ENCODE results near the gene CERT1. TPM values are rescaled to one million over a fixed set of nuclear protein-coding genes. Genes with fewer than 3 reads are reported as not detected.

The CERT1 gene
- total RNA-seq, 1 donor from 2014 or later = 36.4 TPM

DNA sequence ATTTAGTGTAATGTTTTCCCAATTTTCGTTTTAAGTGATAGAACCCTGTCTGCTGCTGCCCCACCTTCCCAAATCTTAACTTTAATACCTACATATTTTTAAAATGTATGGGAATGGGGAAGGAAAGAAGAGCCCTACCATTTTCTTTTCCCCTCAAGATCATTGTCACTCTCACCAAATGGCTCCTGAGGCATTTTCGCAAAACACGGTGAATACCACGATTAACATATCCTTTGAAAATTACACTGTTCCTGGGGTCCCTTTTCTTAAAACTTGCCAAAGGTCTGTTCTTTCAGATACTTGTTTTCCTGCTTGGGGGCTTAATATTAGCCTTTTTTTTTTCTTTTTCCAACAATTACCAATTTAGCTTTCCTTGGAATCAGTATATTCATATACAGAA is 36.1 kb downstream of the CERT1 start:
- intact Hi-C loops (cut with micrococcal nuclease) = no loop called here

DNA sequence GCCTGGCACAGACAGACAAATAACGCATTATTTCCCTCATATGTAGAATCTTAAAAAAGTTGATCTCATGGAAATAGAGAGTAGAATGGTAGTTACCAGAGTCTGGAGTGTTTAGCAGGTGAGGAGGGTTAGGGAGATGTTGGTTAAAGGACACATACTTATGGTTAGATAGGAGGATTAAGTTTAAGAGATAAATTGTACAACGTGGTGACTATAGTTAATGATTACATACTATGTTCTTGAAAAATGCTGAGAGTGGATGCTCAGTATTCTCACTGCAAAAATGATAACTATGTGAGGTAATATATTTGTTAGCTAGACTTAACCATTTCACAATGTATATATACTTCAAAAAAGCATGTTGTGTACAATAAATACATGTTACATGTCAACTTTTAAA is 38.0 kb downstream of the CERT1 start:
- intact Hi-C loops (cut with micrococcal nuclease) = no loop called here

DNA sequence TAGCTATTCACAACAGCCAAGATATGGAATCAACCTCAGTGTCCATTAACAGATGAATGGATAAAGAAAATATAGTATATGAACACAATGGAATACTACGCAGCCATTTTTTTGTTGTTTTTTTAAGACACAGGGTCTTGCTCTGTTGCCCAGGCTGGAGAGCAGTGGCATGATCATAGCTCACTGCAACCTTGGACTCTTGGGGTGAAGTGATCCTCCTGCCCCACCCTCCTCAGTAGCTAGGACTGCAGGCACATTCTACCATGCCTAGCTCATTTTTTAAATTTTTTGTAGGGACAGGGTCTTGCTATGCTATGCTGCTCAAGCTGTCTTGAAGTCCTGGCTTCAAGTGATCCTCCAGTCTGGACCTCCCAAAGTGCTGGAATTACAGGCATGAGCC is 38.5 kb downstream of the CERT1 start:
- intact Hi-C loops (cut with micrococcal nuclease) = no loop called here

DNA sequence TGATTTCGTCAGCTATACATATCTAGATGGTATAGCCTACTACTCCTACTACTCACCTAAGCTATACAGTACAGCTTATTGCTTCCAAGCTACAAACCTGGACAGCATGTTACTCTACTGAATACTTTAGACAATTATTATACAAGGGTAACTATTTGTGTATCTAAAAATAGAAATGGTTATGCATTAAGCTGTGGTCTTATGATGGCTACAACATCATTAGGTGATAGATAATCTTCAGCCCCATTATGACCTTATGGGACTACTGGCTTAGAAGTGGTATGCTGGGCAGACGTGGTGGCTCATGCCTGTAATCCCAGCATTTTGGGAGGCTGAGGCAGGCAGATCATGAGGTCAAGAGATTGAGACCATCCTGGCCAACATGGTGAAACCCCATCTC is 40.2 kb downstream of the CERT1 start:
- intact Hi-C loops (cut with micrococcal nuclease) = no loop called here

DNA sequence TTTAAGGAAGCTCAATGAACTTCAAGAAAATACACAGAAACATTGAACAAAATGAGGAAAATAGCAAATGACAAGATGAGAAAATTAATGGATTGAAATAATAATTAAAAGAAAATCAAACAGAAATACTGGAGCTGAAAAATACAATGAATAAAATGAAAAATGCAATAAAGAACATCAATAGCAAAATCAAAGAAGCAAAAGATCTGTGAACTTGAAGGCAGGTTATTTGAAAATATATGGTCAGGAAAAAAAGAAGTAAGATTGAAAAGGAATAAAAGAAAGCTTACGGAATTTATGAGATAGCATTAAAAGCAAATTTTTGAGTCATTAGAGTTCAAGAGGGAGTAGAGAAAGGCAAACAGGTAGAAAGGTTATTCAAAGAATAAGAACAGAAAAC is 42.4 kb downstream of the CERT1 start:
- intact Hi-C loops (cut with micrococcal nuclease) = no loop called here

DNA sequence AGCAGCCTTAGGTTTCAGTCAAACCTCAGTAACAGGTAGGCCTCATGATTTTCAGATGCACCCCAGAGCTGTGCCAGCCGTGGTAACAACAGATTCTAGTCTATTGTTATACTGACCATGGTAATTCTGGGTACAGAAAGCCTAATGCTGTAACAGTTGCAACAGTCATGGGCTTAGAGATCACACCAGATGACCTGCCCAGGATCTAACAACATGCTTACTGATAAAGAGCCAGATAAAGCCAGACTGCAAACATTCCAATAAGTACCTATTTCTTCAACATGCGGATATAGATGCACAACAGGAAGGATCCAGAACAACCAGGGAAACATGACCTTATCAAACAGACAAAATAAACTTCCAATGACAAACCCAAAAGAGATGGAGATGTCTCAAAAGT is 42.8 kb downstream of the CERT1 start:
- intact Hi-C loops (cut with micrococcal nuclease) = no loop called here

DNA sequence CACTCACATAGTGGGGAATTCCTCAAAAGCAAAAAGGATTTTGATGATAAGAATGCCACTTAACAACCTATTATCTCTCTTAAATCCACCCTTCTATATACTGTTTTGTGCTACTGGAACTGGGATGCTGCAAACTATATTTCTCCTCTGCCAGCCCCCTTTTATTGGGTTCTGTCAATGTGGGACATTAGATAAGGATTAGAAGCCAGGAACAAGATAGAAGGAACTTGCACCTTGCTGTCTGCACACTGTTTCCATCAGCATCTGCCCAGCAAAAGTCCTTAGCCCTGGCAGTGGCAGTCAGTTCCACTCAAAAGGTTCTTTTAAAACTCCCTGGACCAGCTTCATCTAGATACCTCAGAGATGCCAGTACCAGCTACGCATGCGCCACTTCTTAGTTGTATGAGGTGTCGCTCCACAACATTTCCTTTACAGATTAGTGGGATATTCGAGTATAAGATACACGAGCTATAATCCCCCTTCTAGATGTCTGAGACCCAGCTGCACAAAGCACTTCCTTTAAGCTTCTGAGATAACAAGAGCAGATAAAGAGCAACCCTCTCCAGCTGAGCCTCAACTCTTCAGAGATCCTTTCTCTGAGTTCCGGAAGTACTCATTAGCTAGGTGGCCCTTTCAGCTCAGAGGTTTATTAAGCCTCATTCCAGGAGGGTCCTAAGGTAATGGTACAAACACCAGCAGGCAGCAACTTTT is 45.3 kb downstream of the CERT1 start:
- intact Hi-C loops (cut with micrococcal nuclease) = no loop called here

DNA sequence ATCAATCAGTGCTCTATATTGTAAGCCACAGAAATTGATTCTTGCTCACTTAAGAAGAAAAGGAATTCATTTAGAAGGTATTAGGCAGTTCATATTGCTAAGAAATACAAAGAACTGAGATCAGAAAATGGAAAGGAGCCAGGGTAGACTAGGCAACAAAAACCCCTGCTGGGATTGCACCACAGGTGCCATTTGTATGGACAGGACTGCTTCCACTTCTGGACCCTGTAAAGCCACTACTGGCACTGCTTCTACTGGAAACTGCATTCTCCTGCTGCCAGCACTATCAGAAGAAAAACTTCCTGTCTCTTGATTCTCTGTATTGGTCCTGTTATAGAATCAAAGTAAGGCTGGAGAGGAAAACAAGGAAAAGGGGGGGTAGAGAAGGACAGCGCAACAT is 45.9 kb downstream of the CERT1 start:
- intact Hi-C loops (cut with micrococcal nuclease) = no loop called here

DNA sequence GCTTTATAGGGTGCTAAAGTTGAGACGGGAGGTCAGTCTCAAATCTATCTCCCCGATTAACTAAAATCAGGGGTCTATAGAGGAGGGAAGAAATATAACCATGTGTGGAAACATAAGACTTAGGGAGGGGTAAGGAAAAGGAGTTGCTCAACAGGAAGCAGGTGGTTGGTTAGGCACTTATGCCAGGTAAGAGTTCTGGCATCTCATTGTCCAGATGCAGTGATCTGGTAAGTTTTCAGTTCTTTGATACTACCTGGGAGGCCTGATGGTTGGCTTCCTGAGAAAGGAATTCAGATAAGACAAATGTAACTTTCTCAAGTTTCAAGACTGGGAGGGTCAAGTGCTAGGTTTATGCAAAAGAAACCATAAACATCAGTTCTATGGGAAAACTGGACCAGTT is 47.7 kb downstream of the CERT1 start:
- intact Hi-C loops (cut with micrococcal nuclease) = no loop called here

DNA sequence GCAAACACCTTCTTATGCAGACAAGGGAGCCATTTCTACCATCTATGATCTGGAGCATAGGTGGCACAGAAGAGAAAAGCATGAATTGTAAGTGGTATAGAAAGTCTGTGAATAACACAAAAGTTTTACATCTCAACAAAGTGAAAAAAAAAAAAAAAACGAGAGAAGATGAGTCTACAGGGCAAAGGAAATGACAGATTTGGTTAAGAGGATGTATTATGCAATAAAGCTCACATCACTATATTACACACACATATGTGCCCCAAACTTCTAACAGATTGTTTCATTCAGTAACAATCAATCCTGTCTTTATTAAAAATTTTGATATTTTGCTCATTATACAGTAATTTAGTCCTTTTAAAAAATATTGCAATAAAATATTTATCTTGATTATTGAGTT is 49.8 kb downstream of the CERT1 start:
- intact Hi-C loops (cut with micrococcal nuclease) = no loop called here

DNA sequence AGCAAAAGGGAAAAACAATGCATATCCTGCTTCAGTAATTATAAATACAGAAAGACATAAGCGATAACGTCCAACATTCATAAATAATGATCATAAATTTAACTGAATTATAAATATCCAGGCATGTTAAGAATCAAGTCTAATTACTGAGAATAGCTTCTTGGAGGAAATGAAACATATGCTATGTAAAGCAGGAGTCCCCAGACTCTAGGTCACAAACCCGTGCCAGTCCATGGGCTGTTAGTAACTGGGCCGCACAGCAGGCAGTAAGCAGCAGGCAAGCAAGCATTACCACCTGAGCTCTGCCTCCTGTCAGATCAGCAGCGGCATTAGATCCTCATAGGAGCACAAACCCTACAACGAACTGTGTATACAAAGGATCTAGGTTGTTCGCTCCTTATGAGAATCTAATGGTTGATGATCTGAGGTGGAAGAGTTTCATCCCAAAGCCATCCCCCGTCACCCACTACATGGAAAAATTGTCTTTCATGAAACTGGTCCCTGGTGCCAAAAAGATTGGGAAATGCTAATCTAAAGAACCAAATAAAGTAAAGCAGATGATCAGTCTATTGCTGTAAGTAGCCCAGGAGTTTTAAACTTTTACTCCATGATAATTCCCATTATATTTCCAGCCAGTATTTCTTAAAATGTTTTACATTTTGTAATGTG is 50.4 kb downstream of the CERT1 start:
- intact Hi-C loops (cut with micrococcal nuclease) = no loop called here

DNA sequence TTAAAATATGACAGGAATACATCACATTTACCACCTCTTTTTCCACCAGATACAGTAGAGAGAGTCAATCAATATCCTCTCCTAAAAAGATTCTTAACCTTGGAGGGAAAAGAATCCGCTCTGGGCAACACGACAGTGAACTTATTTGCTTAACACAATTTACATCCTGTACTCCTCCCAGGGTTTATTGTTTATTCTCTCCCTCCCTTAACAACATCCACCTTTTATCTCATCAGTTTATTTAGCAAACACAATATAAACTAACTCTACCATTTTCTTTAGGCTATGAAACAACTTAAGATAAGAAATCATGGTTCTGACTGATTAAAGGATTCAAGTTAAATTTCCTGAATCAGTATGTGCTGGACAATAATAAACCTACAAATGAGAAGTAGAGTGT is 50.9 kb downstream of the CERT1 start:
- intact Hi-C loops (cut with micrococcal nuclease) = no loop called here

DNA sequence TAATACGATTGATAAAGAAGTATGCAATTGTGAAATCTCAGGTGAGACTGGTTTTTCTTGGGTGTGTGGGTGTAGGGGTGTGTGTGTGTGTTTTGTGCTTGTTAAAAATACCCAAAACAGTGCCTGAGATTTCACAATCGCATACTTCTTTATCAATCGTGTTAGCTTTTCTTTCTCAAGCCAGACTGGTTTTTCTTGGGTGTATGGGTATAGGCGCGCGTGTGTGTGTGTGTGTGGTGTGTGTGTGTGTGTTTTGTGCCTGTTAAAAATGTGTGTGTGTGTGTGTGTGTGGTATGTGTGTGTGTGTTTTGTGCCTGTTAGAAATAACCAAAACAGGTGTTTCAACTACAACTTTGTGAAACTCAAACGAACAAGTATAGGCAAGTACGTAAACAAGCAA is 53.7 kb downstream of the CERT1 start:
- intact Hi-C loops (cut with micrococcal nuclease) = no loop called here

DNA sequence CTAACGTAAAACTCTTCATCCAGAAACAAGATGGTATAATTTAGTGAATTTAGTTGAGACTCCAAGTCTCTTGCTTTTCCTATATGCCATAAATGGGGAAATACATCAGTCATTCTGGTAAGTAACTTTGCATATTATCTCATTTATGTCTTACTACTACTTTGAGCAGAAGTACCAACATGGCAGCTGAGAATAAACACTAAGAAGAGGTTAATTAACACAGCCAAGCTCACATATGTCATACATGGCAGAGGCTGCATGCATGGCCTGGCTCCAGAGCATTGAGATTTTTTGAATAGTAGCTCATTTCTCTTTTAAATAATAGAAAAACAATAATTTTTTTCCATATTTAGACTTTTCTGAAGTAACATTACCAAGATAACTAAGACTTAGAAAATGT is 54.3 kb downstream of the CERT1 start:
- intact Hi-C loops (cut with micrococcal nuclease) = no loop called here

DNA sequence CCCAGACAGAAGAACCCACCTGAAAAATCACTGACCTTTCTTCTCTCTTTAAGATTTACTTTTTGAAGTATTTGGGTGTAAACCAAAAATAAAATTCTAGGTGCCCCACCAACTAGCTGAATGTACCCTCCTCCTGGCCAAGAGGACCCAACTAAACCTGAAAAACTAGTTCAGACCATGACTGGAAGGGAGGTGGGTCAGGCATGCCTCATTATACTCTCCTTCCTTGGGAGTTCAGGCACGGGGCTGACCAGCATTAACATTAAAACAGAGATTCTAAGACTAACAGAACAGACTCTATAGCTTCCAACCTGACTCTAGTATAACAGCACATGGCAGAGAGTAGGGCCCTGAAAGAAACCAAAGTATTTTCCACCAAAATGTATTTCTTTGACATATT is 61.4 kb downstream of the CERT1 start:
- intact Hi-C loops (cut with micrococcal nuclease) = no loop called here

DNA sequence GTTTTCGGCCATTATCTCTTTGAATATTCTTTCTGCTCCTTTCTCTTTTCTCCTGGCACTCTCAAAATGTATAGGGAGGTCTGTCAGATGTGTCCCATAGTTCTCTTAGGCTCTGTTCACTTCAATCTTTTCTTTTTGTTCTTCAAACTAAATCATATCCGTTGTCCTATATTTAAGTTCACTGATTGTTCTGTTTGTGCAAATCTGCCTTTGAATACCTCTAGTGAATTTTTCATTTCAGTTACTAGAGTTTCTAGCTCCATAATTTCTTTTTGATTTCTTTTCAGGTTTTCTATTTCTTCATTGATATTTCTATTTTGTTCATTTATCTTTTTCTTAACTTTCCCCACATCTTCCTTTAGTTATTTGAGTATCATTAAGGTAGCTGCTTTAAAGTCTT is 65.4 kb downstream of the CERT1 start:
- intact Hi-C loops (cut with micrococcal nuclease) = no loop called here

DNA sequence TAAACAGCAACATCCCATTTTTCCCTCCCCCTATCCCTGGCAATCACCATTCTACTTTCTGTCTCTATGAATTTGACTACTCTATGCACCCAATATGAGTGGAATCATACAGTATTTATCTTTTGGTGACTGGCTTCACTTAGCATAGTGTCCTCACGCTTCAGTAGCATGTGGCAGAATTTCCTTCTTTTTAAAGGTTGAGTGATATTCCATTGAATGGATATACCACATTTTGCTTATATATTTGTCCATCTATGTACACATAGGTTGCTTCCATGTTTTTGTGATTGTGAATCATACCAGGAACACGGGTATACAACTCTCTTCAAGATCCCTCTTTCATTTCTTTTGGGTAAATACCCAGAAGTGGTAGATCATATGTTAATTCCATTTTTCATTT is 69.9 kb downstream of the CERT1 start:
- intact Hi-C loops (cut with micrococcal nuclease) = no loop called here

DNA sequence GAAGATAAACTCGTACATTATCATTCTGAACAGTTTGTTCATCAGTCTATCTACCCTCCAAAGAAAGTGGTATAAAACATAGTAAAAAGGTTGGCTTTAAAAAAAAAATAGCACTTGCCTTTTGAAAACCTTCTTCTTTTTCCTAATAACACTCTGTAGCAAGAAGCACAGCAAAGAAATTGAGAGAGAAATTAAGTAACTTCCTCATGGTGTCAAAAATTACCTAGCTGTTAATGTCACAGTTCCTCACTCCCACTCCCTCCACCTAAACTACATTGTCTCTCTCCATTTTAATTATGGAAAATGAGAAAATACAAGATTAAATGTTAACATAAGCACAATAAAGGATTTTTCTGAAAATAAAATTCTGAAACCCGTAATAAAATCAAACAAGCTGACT is 72.2 kb downstream of the CERT1 start:
- intact Hi-C loops (cut with micrococcal nuclease) = no loop called here

DNA sequence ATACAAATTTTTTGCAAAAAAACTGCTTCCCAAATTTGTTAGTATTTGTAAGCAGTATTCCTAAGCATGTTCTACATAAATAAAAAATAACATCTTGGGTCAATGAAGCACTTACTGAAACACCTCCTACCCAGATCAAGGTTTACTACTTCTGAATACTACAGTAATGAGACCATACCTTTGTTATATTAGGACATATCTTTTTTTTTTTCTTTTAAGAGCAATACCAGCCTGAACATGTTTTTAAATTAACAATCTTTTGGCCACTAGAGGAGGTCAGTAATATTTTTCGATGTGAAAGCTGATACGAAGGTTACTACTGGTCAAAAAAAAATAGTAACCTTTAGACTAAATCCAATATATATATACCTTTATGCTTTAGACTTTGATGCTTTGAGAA is 72.7 kb downstream of the CERT1 start:
- intact Hi-C loops (cut with micrococcal nuclease) = no loop called here

DNA sequence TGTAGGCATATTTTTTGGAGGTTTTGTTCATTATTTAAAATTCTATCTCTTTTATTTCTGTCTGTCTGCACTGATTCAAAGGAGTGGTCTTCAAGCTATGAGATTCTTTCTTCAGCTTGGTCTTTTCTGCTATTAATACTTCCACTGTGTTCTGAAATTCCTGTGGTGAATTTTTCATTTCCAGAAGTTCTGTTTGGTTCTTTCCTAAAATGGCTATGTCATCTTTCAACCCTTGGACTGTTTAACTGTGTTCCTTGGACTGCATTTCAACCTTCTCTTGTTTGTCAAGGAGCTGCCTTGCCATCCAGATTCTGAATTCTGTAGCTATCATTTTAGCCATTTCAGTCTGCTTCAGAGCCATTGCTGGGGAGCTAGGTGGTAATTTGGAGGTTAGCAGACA is 76.3 kb downstream of the CERT1 start:
- intact Hi-C loops (cut with micrococcal nuclease) = no loop called here

DNA sequence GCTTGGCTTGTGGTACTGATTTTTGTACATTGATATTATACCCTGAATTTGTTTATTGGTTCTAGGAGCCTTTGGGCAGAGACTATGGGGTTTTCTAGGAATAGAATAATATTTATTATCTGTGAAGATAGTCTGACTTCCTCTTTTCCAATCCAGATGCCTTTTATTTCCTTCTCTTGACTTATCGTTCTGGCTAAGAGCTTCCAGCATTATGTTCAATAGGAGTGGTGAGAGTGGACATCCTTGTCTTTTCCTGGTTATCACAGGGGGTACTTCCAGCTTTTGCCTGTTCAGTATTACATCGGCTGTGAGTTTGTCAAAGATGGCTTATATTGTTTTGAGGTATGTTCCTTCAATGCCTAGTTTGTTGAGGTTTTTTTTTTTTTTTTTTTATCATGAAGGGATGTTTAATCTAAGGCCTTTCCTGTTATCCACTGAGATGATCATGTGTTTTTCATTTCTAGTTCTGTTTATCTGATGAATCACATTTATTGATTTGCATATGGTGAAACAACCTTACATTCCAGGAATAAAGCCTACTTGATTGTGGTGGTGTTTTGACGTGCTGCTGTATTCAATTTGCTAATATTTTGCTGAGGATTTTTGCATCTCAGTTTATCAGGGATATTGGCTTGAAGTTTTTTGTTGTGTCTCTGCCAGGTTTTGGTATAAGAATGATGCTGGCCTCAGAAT is 77.5 kb downstream of the CERT1 start:
- intact Hi-C loops (cut with micrococcal nuclease) = no loop called here

DNA sequence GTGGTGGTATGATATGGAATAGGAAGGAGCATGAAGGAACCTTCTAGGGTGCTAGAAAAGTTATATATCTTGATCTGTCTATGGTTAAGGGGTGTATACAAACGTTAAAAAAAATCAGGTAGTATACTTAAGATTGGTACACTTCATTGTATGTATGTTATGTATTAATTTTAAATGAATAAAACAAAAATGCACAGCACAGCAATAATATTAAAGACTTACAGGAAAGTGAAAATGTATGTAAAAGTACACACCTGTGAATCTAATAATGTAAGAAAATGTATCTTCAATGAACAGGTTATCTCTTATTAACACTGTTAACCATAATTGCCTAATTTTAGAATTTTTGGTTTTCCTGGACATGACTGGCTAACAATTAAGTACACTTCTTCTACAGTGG is 97.2 kb downstream of the CERT1 start:
- intact Hi-C loops (cut with micrococcal nuclease) = no loop called here
